Aorta (tissue), 5 donors: ENCODE data around the gene LHFPL2. TPM values are rescaled to one million over a fixed set of nuclear protein-coding genes. Genes with fewer than 3 reads are reported as not detected.

ENCODE experiments used
- ATAC-seq: fragments of 200-7000 bp; cut with Tn5 transposase; one replicate; pipeline ENCODE4 v1.9.1; 2022; ENCODE audit warnings: moderate library complexity; ENCODE audit not compliant: low FRiP score
- DNase-seq, 2 donors: peaks; one replicate each; pipeline ENCODE4 v3.0.0-alpha.2; 2020
- H3K27ac ChIP-seq, 2 donors: one replicate each; pipeline ENCODE4 v1.5.1; 2013; ENCODE audit warnings: low read length in 2 of 2, mild to moderate bottlenecking in 2 of 2, moderate library complexity in 2 of 2, control low read depth in 1 of 2, inconsistent platforms in 1 of 2, low read depth in 1 of 2
- H3K27me3 ChIP-seq, 2 donors: one replicate each; pipeline ENCODE4 v1.6.1; 2013; ENCODE audit warnings: control low read depth in 1 of 2, low read length in 1 of 2, mild to moderate bottlenecking in 1 of 2, moderate library complexity in 1 of 2; ENCODE audit not compliant: insufficient read depth in 2 of 2, control insufficient read depth in 1 of 2
- H3K36me3 ChIP-seq, 2 donors: one replicate each; pipeline ENCODE4 v1.6.1; 2013; ENCODE audit warnings: control low read depth in 1 of 2, low read length in 1 of 2, mild to moderate bottlenecking in 1 of 2; ENCODE audit not compliant: insufficient read depth in 2 of 2, control insufficient read depth in 1 of 2
- H3K4me1 ChIP-seq, 2 donors: one replicate each; pipeline ENCODE4 v1.6.1; 2013; ENCODE audit warnings: low read length in 2 of 2, control low read depth in 1 of 2, mild to moderate bottlenecking in 1 of 2, moderate library complexity in 1 of 2; ENCODE audit not compliant: insufficient read depth in 2 of 2, control insufficient read depth in 1 of 2
- H3K4me3 ChIP-seq, 2 donors: one replicate each; pipeline ENCODE4 v1.5.1; 2013; ENCODE audit warnings: low read length in 2 of 2, control low read depth in 1 of 2, mild to moderate bottlenecking in 1 of 2
- H3K9me3 ChIP-seq: one replicate; pipeline ENCODE4 v1.6.1; 2013; ENCODE audit warnings: mild to moderate bottlenecking, low read length; ENCODE audit not compliant: control insufficient read depth
- WGBS, 2 donors: extraction: QIAGEN DNeasy Blood & Tissue Kit; methylation state at CpG; one replicate each; pipeline ENCODE4 v1.1.7; 2013; 5-methylcytosine and 5-hydroxymethylcytosine counted together
- intact Hi-C, 2 donors: fragments of 100-400 bp; cut with DNase I; formaldehyde crosslinking; loops; one replicate each; pipeline versions ENCODE4 v1.14.2 to v1.15.0; 2022
- polyA plus RNA-seq, 2 donors: library from polyadenylated mRNA; stranded (reverse); fragments of 200-250 nt; gene quantifications; one replicate each; pipeline ENCODE4 v1.2.3, GENCODE V29; 2013
- total RNA-seq, 2 donors: library from RNA; stranded (reverse); fragmentation: NEBNext Ultra II Directional; extraction: Animal tissue kit (Norgen Biotek cat#: 25700); gene quantifications; one replicate each; pipeline ENCODE4 v1.2.1, GENCODE V29; 2021
- donor health status: healthy with polysubstance abuse.
- donor health status: Bipolar disorder and iron deficiency.
- donor health status: DM: no; HTN: no; CAD: no.
- donor health status: DM: no; HTN: no; CAD: no.
- donor health status: DM: yes; HTN: yes; CAD: no.

LHFPL2 gene
- total and polyA plus RNA-seq, 4 donors, result 16.4 to 43.1 (median 29.3) TPM

DNA sequence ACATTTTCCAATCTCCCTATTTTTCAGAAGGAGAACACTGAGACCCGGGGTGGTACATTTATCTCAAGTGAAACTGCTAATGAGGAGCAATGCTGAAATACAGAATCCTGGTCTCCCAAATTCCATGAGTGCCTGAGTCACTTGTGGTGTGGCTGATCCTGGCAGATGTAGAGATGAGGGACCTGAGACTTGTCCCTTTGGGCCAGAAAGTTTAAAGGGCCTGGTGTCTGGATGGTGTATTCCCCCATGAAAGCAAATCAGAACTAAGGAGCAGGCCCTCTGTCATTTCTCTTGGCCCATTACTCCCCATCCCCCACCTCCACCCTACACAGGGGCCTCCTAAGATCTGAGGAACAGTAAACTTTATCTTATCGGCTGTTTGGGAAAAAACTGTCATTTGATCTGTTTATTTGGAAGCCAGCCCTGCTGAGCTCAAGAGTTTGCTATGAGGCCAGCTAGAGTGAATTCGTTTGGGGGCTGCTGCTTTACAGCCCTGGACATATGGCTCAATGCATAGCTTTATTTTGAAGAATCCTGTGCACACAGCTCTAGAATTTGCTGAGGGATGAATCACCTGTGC, 140.3 kb downstream of the LHFPL2 start:
- ATAC-seq, result no peak
- Histone ChIP-seq H3K27me3 (no peaks in the 10 kb centered on the region), H3K4me1 (peaks cover 3 to 4% of the 10 kb centered on the region in 2 donors), H3K36me3 (no peaks in the 10 kb centered on the region), H3K27ac (no peak overlapping the region), H3K9me3 (no peaks in the 10 kb centered on the region), H3K4me3 (no peak overlapping the region)
- DNase-seq, result no peak
- WGBS, 2 donors, result 17% methylated on average over 3 of the region's 3 CpGs
- intact Hi-C loops, result no loop called here

GRCh38 chr5:78507531-78507930, 141.0 kb downstream of the LHFPL2 start:
- ATAC-seq (no peak), DNase-seq (no peak)
- Histone ChIP-seq H3K27ac (no peak overlapping the region), H3K27me3 (no peaks in the 10 kb centered on the region), H3K4me3 (no peak overlapping the region), H3K9me3 (no peaks in the 10 kb centered on the region), H3K36me3 (no peaks in the 10 kb centered on the region), H3K4me1 (peaks cover 3 to 4% of the 10 kb centered on the region in 2 donors)
- intact Hi-C loops, result loop anchor here in 1 of 2 donors (2.0 kb wide), 1 partner anchor 17 kb away; no protein-coding TSS in a partner anchor
- WGBS, 2 donors, result 89 to 91% methylated on average over 2 of the region's 2 CpGs

DNA sequence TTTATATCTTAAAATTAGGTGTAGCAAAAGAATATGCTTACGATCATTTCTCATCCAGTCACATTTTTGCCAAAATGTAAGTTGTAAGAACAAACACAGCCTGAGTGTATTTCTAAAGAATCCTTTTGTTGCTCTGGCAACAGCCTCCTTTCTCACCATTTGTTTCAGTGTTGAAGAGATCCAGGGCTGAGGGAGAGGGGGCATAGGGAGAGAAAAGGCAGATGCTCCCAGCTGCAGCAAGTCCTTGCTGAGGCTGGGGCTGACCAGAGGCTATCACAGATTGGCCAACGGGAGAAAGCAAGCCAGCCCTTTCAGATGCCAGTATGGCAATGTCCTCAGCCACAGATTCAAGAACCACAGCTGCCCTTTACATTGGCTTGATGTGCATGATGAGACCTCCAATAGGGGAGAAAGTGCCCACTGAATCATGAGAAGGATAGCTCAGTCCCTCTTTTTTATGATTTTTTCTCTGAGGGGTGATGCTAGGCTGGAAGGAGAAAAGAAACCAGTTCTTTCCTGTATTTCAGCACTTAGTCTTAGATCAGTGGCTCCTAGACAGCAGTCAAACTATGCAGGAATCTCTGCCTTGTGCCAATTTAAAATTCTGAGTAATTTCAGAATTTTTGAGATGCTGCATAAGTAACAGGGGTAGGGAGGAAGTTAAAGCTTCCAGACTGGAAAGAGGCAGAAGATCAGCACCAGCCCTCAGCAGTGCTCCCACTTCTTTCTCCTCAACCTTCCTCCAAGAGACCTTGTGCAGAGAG, 142.1 kb downstream of the LHFPL2 start:
- WGBS, 2 donors, result 15 to 17% methylated on average over 2 of the region's 2 CpGs
- Histone ChIP-seq H3K36me3 (no peaks in the 10 kb centered on the region), H3K4me1 (peaks cover 4% of the 10 kb centered on the region in 2 donors), H3K27me3 (no peaks in the 10 kb centered on the region), H3K4me3 (no peak overlapping the region), H3K27ac (no peak overlapping the region), H3K9me3 (no peaks in the 10 kb centered on the region)
- intact Hi-C loops, result loop anchor here in 1 of 2 donors (2.0 kb wide), 1 partner anchor 18 kb away; no protein-coding TSS in a partner anchor
- ATAC-seq, result no peak
- DNase-seq, result no peak

- Histone ChIP-seq H3K27ac (peak overlapping the region in 1 of 2 donors; percentile 12), H3K9me3 (no peaks in the 10 kb centered on the region), H3K4me3 (no peak overlapping the region), H3K4me1 (peaks cover 4 to 8% of the 10 kb centered on the region in 2 donors), H3K36me3 (no peaks in the 10 kb centered on the region), H3K27me3 (no peaks in the 10 kb centered on the region)
- ATAC-seq (no peak), DNase-seq (no peak)
- WGBS, 2 donors, result 82 to 88% methylated on average over 2 of the region's 2 CpGs
- intact Hi-C loops, result loop anchor here in 1 of 2 donors (2.0 kb wide), 1 partner anchor 19 kb away; no protein-coding TSS in a partner anchor
Observed at GRCh38 chr5:78505860-78506259, 142.7 kb downstream of the LHFPL2 start.

DNA sequence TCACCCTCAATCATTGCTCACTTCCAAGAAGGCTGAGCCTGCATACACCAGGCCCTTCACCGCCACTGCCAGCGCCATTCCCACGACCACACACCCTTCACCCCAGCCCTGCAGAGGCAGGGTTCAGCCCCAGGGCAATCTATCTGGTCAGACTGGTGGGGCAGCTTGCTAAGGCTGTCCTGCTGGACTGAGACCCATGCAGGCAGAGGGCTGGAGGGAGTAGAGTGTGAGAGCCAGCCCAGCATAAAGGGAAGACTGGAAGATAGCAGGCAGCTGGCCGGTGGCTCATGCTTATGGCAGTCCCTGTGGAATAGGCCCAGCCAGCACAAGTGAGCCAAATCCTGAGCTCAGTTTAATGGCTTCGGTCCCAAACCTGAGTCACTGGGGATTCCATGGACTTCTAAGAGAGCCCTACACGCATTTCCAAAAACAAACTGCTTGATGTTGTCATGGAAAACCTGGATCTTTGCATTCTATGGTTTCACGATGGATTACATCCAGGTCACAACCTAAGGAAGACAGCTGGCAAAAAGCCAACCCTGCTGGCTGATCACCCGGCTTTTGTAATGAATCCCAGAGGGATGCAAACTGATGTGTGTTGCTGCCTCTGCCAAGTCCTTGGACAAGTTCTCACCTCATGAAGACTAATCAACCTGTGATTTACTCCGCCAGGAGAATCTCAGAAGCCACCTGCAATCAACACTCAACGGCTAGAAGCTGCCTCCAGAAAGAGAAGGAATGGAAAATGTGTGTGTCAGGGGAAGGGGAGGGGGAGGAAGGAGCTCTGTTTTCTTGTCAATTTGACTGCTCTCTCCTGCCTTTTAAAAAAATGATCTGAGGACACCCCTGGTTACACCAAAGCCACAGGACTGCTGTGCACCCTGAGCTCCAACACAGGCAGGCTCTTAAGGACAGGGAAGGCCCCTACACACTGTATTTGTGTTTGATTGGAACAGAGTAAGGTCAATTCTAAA, 143.6 kb downstream of the LHFPL2 start:
- intact Hi-C loops, result no loop called here
- no peak overlapping the region for H3K4me3 ChIP-seq
- WGBS, 2 donors, result 5 to 8% methylated on average over 10 of the region's 10 CpGs
- peak overlapping the region in 1 of 2 donors; percentile 29 for H3K27ac ChIP-seq
- no peaks in the 10 kb centered on the region for H3K27me3 ChIP-seq
- H3K4me1 ChIP-seq, result peaks cover 4 to 8% of the 10 kb centered on the region in 2 donors
- no peaks in the 10 kb centered on the region for H3K36me3 ChIP-seq
- ATAC-seq, result peak; percentile 93
- peak; percentile 92 to 93 for DNase-seq
- no peaks in the 10 kb centered on the region for H3K9me3 ChIP-seq

- H3K4me1 ChIP-seq, result peaks cover 4 to 8% of the 10 kb centered on the region in 2 donors
- H3K27ac ChIP-seq, result peak overlapping the region in 1 of 2 donors; percentile 13
- no peaks in the 10 kb centered on the region for H3K9me3 ChIP-seq
- H3K36me3 ChIP-seq, result no peaks in the 10 kb centered on the region
- WGBS, 2 donors, result 53 to 57% methylated on average over 4 of the region's 4 CpGs
- no peak for DNase-seq
- intact Hi-C loops, result no loop called here
- H3K4me3 ChIP-seq, result no peak overlapping the region
- ATAC-seq, result peak; percentile 45
- no peaks in the 10 kb centered on the region for H3K27me3 ChIP-seq
Observed at GRCh38 chr5:78503958-78504653, 144.5 kb downstream of the LHFPL2 start.

DNA sequence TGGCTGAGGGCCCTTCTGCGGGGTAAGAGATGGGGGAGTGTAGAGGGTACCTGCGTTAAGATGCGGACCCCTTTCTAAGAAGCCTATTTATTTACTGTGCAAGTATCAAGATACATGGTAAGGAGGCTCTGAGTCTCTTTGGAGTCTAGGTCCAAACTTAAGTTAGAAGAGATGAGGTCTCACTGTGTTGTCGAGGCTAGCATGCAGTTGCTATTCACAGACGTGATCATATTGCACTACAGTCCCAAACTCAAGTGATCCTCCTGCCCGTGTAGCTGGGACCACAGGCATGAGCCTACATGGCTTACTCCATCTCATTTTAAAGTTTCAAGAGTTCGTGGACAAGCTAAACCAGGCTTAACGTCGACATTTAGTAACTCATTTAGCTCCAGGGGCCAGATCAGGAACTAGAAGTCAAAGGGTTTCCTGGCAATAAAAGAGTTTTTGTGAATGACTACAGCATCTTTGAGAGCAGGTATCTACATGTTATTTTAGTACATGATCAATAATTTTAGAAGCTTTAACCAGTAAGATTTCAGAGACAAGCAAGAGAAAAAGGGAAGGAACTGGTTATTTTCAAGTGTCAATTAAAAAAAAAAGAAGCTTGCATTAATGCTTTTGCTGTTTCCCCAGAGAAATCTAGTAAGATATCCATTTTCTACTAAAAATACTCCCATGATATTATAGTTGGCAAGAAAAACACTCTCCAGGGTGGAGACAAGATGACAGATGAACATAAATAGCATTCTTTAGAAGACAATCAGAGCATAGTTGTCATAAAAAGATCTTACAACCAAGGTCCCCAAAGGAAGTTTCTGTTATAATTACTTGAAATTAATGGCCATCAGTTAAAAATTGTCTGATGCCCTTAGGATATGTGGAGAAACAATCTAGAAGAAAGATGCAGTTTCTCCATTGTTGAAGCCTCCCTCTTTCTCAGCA, 146.9 kb downstream of the LHFPL2 start:
- Histone ChIP-seq H3K36me3 (no peaks in the 10 kb centered on the region), H3K9me3 (no peaks in the 10 kb centered on the region), H3K4me3 (no peak overlapping the region), H3K27me3 (no peaks in the 10 kb centered on the region), H3K4me1 (peaks cover 5 to 13% of the 10 kb centered on the region in 2 donors), H3K27ac (no peak overlapping the region)
- DNase-seq (no peak), ATAC-seq (no peak)
- intact Hi-C loops, result no loop called here
- 38 to 42% methylated on average over 9 of the region's 9 CpGs for WGBS, 2 donors
